HG02870 (cell line): ENCODE data around the gene MTTP.

ENCODE experiments used
- ATAC-seq: cut with Tn5 transposase; IDR thresholded peaks from one replicate; pipeline ENCODE4 v1.9.1; 2021; ENCODE audit warnings: mild to moderate bottlenecking, moderate library complexity; ENCODE audit not compliant: unreplicated experiment

The MTTP gene

GRCh38 chr4:99637174-99637573 lies 62.5 kb downstream of the MTTP start:
- no peak for ATAC-seq

DNA sequence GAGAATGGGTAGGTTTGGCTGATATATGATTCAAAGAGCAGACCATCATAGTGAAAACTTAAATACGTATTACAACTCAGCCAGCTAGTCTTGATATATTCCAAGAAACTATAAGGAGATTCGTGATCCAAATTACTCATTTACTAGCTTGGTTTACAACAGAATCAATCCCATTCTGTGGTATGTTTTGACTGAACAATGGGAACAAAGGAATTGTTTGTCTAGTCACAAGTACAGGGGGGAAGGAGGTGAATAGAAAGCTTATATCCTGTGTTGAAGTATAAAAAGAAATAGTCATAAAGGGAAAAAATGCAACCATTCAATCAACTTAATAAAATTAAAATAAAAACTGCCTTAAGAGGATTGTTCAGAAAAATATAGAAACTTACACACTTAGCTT lies 66.1 kb downstream of the MTTP start:
- ATAC-seq: no peak

GRCh38 chr4:99642725-99643489 lies 68.3 kb downstream of the MTTP start:
- no peak for ATAC-seq

DNA sequence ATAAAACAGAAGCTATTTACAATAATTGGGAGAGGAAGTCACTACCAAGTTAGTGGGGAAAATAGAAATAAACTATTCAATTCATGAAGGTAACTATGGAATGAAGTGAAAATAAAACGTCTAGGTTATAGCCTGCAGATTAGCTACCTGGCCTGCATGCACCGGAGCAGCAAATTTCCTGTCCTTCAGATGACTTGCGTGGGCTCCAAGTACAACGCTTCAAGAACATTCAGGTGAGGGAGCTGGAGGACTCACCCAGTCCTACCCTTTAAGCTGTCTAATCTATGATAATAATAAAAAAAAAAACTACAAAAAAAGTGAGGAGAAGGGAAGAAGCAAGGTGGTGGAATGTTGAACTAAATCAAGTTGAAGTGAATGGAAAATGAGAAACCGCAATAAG lies 69.8 kb downstream of the MTTP start:
- no peak for ATAC-seq

DNA sequence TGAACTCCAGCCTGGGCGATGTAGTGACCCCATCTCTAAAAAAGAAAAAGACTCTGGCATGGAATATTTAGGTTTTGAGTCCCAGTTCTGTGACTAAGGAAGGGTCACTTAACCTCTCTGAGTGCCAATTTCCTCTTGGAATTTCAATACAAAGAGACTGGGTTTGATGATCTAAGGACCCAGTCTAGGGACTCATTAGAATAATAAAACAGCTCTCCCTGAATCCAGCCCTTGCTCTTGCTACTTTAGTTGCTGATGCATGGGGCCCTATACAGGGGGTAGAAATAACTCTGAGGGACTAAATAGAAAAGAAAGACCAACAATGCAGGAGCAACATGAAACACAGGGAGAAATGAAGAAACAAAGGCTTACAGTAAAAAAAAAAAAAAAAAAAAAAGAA lies 70.4 kb downstream of the MTTP start:
- ATAC-seq: no peak

GRCh38 chr4:99645638-99646037 lies 71.0 kb downstream of the MTTP start:
- ATAC-seq: no peak

GRCh38 chr4:99647071-99647470 lies 72.4 kb downstream of the MTTP start:
- ATAC-seq: no peak

- ATAC-seq: no peak
Measured at GRCh38 chr4:99648321-99648720, 73.7 kb downstream of the MTTP start.

GRCh38 chr4:99649208-99649607 lies 74.6 kb downstream of the MTTP start:
- no peak for ATAC-seq

- no peak for ATAC-seq
Measured at GRCh38 chr4:99649778-99650177, 75.2 kb downstream of the MTTP start.

GRCh38 chr4:99651016-99651769 lies 76.6 kb downstream of the MTTP start:
- ATAC-seq: no peak

- no peak for ATAC-seq
Measured at GRCh38 chr4:99651811-99652485, 77.3 kb downstream of the MTTP start.

DNA sequence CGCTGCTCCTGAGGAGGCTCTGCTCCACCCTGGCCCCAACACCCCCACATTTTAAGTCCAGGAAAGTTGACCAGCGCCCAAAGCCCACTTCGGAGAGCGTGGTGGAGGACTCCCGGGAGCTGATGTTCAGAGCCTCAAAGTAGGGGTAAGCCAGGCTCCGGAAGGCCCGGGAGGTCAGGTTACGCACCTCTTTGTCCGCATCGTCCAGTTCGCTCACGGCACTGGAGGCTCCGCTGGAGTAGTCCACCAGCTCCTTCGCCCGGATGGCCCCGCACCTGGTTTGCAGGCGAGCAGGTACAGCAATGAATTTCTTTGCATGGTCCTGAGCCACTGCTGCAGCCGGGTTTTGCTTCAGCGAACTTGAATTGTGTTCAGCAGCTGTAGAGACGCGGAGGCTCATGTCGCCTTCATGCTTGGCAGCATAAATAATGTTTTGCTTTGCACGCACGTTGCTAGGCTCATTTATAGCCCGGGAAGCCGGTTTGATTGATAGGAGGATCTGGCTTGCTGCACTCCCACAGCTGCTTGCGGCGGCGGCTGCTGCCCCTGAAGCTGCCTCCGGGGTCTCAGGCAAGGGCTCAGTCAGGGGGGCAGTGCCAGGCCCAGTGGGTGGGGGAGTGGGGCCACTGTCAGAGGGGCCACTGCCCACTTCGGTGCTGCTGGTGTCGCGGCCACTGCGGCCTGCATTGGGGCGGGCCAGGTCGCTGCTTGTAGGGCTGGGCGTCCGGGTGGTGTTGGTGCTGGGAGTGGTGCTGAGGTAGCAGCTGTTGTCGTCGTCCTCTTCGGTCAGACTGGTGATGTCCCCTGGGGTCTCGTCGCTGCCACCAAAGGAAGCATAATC lies 78.2 kb downstream of the MTTP start:
- no peak for ATAC-seq

DNA sequence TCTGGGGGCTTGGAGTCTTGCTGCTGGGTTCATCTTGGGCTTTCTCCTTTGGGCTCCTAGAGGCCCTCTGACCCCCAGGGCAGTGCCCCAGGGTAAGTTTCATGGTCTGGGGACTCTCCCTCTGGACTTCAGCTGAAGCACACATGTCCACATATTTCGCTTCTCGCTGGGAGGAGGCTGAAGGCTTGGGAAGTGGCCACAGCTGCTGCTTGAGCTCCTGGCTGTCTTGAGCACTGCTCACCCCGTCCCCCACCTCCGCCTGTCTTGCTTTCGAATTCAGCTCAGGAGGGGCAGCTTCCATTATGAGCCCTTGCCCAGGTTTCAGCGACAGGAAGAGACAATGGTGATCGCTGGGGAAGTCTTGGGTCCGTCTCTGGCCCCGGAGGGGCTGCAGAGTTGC lies 79.3 kb downstream of the MTTP start:
- ATAC-seq: no peak

DNA sequence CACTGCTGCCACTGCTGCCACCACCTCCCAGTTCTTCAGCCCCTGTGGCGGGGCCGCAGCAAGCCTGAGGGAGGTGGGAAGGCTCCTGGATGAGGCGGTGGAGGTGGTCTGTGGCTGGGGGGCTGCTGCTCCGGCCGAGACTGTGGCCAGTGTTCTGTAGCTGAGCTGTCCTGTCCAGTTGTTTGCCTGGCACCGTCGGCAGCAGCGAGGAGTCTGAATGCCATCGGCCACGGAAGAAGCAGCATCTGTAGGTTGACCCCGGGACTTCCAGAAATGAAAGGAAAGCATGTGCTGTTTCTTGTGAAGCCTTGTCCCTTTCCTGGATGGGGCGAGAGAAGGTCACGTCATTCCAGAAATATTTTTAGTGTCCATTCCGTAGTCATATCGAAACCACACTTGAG lies 79.7 kb downstream of the MTTP start:
- no peak for ATAC-seq

DNA sequence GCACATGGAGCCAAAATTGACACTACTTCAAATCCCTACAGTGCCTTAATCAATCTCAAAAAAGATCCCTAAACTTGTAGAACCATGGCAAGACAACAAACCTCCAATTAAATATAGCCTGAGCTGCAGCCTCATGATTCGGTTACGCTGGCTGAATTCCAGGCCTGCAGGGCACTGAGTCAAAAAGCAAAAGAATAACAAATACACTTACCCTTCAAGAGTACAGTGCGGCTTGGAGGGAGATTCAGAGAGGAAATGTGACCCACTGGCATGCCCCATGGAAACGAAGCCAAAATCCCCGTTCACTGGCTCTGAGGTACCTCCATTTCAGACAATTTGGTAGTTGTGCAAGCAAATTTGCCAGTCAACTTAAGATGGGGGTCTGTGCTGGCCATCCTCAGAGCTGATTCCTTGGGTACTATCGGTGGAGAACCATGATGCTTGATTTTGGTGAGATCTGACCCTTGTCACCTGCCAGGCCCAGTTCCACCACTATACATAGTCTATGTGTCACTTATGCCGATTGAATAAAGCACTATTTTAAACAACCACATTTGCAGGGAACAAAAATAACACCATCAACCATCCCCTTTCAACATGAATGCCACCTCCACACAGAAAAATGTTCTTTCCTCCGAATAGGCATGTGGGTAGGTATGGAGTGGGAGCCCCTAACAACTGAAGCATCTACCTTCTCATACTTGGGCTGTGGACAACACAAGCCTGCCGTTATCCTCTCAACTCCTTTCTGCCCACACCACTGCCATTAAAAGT lies 80.9 kb downstream of the MTTP start:
- no peak for ATAC-seq

- ATAC-seq: no peak
Measured at GRCh38 chr4:99657798-99658197, 83.2 kb downstream of the MTTP start, which contains the start of gene C4orf54. C4orf54 (minus strand) TSS chr4:99657828; CDS start chr4:99654648, 3,180 bp downstream.

- no peak for ATAC-seq
Measured at GRCh38 chr4:99658666-99659065, 84.0 kb downstream of the MTTP start.

GRCh38 chr4:99661907-99662306 lies 87.3 kb downstream of the MTTP start:
- ATAC-seq: no peak

DNA sequence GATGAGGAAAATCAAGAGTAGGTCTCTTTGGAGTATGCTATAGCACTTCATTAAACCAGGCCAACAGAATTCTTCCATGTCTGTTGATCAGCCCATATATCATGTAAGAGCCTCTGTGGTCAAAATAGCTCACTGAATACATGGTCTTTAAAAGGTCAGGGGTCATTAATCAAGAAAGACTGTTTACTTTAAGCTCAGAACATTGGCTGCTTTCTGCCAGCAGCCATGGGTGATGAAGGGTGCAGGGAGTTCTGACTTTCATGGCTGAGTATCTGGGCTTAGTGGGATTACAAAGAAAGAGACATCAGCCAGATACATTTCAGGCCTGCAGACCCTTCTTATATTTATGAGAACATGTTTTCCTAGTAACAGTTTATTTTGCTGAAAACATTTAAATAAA lies 90.1 kb downstream of the MTTP start:
- ATAC-seq: no peak
